Stimulated activated CD4-positive, alpha-beta T cell treated with anti-CD3 and anti-CD28 coated beads, Interleukin-2, amount 100 ng/mL, for 4 hours (primary cell): Measurements from ENCODE around the gene ARHGEF12.
A peak's percentile ranks its signal among the peaks of the same experiment; 100 is the strongest.

ENCODE experiments used
- DNase-seq: peaks from one replicate; pipeline ENCODE4 v3.0.0-alpha.2; 2020; ENCODE audit warnings: low read depth

Gene ARHGEF12, protein sequence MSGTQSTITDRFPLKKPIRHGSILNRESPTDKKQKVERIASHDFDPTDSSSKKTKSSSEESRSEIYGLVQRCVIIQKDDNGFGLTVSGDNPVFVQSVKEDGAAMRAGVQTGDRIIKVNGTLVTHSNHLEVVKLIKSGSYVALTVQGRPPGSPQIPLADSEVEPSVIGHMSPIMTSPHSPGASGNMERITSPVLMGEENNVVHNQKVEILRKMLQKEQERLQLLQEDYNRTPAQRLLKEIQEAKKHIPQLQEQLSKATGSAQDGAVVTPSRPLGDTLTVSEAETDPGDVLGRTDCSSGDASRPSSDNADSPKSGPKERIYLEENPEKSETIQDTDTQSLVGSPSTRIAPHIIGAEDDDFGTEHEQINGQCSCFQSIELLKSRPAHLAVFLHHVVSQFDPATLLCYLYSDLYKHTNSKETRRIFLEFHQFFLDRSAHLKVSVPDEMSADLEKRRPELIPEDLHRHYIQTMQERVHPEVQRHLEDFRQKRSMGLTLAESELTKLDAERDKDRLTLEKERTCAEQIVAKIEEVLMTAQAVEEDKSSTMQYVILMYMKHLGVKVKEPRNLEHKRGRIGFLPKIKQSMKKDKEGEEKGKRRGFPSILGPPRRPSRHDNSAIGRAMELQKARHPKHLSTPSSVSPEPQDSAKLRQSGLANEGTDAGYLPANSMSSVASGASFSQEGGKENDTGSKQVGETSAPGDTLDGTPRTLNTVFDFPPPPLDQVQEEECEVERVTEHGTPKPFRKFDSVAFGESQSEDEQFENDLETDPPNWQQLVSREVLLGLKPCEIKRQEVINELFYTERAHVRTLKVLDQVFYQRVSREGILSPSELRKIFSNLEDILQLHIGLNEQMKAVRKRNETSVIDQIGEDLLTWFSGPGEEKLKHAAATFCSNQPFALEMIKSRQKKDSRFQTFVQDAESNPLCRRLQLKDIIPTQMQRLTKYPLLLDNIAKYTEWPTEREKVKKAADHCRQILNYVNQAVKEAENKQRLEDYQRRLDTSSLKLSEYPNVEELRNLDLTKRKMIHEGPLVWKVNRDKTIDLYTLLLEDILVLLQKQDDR (N-terminal part only)

DNA sequence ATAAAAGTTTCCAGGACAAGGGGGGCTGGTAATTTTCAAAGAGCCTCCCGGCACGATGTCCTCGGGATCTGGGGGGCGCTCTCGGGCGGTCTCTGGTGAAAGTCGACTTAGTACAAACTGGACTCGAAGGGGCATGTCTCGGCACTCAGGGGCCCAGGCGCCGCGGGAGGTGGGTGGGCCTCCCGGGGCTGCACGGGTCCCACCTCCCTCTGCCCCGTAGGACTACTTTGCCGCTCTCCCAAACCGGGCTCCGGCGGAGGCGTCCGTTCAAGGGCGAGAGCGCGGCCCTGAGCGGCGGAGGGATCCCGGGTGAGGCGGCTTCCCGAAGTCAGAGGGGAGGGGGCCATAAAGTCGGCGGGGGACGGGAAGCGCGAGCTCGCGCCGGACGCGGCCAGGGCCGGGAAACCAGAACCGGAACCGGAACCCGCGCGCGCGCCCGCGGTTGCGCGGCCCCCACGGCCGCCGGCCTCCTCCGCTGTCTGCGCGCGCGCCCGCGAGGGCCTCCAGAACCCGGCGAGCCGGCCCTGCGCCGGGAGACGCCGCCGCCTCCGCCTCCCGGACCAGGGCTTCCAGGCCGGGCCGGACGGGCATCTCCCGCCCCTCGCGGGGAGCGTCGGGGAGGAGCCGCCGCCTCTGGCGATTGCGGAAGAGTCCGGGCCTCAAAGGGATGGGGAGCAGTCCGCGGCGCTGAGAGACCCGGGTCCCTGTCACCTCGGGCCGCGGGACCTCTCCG lies at the start of gene ARHGEF12:
TSS of gene ARHGEF12 (plus strand) at position 506 of the 733 bp plus-strand sequence. CDS start 831 bp downstream, outside the sequence.
- peak; percentile 69 for DNase-seq

DNA sequence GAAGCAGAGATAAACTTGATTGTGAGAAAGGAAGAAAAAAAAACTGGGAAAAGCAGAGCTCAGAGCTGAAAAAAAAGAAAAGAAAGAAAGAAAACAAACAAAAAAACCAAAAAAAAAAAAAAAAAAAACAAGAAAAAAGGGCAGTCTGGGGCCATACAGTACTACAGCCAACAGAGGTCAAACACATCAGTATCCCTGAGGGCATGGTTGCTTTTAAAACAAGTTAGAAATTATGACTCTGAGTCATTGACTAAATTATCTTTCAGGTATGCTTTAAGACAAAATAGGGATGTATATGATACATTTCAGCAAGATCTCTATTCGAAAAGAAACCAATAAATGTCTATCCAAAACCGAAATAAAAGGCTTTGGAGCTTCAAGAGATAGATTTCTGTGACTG lies 48.2 kb upstream of the ARHGEF12 start:
- no peak for DNase-seq

DNA sequence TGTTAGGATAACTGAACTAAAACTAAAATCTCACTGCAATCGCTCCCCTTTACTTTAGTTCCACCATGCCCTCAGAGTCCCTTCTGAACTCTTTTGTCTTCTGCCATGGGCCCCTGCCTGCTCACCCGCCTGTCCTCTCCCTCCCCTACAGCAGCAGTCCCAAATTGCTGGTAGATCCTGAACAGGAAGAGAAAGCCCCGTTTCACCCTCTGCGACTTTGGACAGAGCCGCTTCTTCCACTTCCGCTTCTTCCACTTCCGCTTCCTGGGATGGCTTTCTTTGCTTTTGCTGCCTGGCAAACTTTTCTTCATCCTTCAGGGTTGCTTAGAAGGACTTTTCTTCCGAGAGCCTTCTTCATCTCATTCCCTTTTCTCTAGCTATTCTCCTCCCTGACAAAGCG lies 46.8 kb upstream of the ARHGEF12 start:
- no peak for DNase-seq

DNA sequence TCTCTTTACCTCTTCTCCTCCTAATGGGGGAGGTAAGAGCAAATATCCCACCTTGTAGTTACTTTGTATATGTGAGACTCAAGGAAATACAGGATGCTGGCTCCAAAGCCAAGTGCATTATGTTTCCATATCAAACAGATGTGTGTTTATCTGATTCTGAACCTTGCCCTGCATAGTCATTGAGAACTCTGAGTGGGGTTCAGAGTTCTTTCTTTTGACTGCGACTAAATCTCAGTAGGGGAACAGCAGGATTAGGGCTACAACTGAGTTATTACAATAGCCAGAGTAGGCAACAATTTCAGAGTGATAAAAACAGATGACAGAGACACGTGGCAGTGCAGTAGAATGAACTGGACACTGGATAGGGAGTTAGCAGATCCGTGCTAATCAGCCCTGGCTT lies 45.3 kb upstream of the ARHGEF12 start:
- DNase-seq = no peak

DNA sequence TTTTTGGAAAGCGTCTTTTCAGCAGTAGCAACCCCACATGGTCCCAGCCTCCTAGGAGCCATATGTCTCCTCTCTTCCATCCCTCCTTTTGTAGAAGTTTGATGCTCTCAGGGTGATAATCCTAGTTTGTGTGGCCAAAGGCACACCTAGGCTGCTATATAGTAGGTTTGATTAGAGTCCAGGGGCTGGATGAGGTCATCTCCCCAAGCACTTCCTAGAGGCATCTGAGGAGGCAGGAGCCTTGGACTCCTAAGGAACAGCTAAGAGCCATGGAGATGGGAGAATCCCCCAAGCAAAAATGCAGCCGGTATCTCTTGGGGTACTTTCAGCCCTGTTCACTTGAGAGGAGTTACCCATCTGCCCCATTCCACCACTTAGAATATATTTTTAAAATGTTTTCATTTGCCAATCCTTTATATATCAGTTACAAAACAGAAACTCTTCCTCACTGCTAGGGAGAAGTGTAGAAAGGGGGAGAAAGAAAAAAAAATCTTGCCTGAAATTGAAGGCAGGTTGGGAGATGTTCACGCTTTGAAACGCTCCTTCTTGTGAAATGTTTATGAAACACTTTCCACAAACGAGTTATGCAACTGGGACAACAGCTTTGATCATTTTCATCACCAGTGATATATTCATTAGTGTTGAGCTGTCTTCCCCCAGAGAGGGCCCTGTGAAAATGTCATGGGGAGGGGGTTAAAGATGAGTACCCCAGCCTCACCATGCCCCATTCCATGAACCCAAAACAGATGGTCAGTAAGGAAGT lies 43.0 kb upstream of the ARHGEF12 start:
- no peak for DNase-seq

DNA sequence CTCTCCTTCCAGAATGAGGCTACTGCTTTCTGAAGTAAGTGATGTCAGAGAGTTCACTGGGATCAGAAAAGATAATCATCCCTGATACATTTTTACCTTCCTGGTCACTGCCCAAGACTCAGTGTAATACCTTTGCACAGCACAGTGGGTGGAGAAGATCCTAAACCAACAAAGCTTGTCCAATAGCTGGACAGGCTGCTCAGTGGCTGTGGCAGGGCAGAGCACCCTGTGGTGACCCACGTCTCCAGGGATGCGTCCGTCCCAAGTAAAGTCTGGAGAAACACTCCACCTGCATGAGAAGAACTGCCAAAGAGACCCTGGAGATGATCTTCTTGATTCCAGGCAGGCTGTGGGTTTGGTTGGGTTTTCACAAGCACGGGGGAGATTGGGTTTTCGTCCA lies 42.1 kb upstream of the ARHGEF12 start:
- no peak for DNase-seq

DNA sequence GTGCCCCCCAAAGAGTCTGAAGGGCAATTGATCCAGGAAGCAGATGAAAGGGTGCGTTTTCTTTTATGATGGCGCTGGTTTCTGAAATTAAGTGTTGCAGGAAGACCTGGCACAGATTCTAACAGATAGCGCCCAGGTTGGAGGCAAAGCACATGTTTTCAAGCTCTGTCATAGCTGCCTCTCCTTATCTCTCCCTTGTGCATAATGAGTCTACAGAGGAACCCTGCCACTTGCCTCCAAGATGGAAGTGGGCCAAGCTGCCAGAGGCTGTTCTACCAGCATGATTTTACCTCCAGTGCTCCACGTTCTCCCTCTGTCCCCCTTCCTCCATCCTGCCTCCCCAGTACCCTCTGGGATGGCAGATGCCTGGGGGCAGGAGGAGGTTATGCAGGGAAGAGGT lies 41.1 kb upstream of the ARHGEF12 start:
- DNase-seq = no peak

DNA sequence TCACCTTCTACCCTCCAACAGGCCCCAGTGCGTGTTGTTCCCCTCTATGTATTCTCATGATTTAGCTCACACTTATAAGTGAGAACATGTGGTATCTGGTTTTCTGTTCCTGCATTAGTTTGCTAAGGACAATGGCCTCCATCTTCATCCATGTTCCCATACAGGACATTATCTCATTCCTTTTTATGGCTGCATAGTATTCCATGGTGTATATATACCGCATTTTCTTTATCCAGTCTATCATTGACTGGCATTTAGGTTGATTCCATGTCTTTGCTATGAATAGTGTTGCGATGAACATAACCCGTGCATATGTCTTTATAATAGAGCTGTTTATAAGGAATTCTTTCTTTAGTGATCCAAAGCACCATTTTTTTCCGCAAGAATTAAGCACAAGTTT lies 39.7 kb upstream of the ARHGEF12 start:
- no peak for DNase-seq

DNA sequence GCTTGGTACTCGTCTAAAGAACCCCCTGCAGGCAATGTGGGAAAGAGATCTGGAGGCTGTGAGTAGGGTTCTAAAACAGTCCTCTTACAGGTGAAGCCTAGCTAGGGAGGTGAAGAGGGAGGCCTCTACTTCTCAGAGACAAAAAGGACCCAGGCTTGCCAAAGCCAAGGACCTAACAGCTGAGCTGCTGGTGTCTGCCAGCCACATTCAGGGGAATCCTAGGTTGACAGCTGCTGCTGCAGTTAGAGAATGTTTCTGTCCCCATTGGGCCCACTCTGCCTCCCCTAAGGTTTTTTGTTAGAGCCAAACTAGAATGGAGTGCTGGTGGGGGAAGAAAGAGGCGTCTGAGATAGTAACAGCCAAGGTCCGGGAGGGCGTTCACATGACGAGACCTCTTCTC lies 37.8 kb upstream of the ARHGEF12 start:
- no peak for DNase-seq

DNA sequence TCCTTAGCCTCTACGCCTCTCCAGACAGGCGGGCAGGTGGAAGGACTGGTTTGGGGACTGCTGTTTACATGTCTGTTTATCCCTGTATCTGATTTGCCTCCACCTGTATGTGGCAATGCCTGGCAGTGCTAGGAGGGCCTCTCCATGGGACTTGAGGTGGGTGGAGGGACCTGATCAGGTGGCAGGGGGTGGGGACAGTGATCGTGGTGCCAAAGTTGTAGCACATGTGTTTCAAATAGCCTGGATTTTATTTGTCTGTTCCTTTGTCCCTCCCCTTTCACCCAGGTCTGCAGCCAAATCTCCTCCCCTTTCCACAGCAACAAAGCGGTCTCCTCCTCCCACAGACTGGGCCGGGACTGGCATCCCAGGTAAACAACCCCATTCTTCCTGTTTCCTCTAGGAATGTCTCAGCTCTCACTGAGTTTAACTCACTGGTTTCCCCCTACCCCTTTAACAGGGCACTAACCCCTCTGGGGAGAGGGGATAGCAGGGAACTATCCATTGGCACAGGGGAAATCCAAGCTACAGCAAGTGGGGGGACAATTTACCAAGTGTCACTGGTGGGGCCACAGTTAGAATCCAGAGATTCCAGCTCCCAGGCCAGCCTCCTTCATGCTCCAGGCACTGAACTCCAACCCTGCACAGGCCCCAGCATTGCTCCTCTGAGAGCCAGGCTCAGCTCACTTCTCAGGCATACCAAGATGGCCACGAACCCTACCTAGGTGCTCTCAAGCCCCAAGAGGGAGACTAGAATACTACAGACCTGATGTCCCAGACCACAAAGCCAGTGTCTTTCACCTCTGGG lies 34.0 kb upstream of the ARHGEF12 start:
- DNase-seq = no peak

DNA sequence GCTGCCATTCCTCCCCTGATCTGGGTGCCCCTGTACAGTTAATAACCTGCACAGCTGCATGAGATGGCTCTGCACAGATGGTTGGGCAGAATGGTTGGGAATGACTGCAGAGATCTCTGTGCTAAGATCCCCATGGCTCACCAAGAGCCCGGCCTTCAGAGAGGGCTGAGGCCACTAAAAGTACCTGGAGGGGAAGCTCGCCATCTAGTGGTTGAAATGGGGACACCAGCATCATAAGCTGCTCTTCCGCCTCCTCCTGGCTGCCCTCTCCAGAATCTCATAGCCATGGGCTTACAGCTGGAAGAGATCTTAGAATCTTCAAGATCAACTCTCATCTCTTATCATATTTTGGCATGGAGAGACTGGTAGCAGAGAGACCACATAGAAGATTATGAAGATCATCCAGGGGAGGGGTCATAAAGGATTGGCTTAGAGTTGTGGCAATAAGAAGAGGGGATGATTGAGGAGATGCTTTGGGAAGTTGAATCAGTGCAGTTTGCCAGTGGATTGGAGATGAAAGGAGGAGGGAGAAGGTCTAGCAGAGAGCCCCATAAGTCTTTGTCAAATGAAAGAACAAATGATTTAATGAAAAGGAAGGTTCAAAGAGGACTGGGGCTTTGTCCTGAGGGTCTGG lies 33.1 kb upstream of the ARHGEF12 start:
- peak; percentile 16 for DNase-seq

DNA sequence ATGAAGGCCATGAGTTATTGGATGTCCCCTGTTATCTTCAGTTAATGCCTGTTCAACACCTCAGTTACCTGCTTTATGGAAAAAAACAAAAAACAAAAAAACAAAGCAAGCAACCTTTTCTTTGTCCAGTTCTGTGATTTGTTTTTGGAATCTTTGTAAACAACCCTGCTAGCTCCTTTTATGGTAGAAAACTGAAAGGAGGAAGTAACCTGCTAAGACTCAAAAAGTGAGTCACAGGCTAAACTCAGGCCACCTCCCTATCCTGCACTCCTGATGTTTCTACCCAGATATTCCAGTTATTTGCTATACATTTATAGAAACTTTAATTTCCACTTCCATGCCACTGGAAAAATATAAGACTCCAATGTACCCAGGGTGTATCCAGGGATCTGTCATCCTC lies 31.7 kb upstream of the ARHGEF12 start:
- no peak for DNase-seq

DNA sequence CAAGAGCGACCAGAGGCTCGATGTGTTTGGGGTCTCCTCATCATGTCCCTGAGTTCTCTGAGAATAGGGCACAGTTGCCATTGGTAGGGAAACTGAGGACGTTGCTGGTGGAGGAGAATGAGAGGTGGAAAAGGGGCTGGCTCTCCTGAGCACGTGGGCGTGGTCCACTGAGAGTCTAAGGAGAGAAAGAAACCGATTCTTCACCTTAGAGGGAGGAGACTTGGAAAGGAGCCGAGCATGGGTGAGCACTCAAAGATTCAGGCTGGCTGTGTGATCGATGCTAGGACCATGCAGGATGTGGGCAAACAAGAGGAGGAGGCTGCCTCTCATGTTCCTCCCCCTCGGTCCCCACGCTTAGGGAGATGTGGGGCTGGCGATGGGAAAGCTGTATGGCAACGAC lies 30.9 kb upstream of the ARHGEF12 start:
- no peak for DNase-seq

DNA sequence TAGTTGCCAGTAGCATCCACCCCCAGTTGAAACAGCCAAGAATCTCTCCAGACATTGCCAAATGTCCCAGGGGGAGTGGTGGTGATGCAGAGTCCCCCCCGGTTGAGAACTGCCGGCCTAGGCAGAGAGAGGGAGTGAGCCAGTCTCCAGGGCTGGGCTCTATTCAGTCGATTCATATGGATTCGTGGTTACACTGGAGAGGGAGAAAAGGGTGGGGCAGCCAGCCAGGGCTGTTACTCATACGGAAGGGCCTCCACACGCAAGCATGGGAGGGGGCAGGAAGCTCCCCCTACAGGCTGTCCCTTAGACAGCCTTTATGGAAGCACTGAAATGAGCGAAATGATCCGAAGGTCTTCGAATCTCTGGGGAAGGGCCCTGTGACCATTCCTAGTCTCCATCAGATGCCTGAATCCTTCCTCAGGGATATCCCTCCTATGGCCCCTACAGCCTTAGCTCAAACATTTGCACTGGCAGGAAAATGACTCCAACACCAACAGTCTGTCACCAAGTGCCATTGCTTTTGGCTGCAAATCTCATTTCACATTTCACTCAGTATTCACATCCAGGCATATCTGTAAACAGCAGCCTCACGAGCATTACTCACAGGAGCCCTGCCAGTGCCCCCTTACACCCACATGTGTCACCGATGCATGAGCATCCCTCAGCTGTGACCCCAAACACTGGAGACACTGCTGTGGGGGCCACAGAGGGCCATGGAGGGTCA lies 29.5 kb upstream of the ARHGEF12 start:
- DNase-seq = no peak

DNA sequence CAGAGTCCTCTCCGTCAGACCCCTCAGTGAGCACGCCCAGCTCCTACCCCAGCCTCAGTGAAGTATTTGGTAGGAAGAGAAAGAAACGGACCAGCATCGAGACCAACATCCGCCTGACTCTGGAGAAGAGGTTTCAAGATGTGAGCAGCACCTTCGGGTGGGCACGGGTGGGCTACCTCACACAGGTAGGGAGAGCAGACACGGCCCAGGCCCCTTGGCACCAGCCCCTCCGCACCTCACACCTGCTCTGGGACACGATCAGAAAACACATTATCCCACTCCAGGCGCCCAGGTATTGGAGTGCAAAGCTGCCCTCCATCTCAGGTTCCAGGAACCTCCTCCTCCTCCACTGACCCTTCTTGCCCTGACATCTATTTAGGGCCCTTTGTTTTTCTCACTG lies 28.7 kb upstream of the ARHGEF12 start:
- no peak for DNase-seq

DNA sequence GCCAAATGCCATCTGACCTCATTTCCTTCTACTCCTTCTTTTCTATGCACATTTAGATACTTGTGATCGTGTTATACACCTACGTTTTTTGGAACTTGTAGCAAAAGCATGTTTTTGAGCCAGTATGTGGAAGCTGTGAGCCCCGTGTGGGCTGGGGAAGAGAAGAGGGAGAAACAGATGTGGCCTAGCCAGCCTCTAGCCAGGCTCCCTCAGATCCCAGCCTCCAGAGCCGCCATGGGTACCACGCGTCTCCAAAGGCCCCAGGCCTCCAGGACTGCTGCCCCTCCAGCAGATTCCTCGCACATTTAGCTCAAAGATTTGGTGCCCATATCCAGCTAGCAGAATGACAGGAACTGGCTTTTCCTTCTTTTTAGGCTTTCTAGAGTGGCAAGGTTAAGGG lies 28.1 kb upstream of the ARHGEF12 start:
- no peak for DNase-seq

DNA sequence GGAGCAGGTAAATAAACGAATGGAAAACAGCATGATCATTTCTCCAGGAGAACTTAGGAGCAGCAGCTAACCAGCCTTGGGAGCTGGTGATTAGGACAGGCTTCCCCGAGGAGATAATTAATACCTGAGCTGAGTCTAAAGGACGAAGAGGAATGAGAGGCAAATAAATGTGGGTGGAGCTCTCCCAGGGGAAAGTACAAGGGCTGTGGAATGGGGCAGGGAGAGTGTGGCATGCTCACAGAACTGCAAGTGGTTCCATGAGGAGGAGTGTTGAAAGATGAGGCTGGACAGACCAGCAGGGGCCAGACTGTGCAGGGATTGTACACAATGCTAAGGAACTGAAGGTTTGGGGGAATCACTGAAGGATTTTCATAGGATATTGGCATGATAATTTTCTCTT lies 25.3 kb upstream of the ARHGEF12 start:
- no peak for DNase-seq

DNA sequence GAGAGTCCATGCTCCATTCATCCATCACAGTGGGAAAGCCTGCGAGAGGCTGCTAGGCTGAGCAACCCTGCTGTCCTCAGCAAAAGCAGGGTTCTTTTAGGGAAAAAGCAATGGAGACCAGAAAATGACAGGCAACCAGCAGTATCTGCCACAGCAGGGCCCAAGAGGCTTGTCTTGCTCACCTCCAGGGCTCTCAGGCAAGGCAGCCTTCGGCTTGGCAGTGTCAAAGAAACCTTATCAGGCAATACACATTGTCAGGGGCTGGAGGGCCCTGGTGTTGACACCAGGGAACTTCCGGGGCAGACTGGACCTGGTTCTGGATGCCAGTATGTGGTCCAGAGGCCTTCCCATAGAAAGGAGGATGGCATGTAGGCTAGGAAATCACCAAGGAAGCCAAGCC lies 21.4 kb upstream of the ARHGEF12 start:
- DNase-seq = no peak
